ENCODE results near the gene CAMKK2.
A peak's percentile ranks its signal among the peaks of the same experiment; 100 is the strongest.
"Not testable (repeated sequence)": the region's sequence is repeated elsewhere in the genome, so short reads cannot be mapped to it uniquely, and the experiment has no call there.

The CAMKK2 gene

DNA sequence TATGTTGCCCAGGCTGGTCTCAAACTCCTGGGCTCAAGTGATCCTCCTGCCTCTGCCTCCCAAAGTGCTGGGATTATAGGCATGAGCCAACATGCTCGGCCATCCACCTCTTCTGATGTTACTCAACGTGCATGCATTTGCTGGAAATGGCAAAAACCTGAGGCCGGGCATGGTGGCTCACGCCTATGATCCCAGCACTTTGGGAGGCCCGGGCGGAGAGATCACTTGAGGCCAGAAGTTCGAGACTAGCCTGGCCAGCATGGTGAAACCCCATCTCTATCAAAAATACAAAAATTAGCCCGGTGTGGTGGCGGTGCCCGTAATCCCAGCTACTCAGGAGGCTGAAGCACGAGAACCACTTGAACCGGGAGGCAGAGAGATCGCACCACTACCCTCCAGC lies 1.9 kb upstream of the CAMKK2 start:
- not testable (repeated sequence) for DNase-seq (ENCODE audit: low read depth, low spot score)

DNA sequence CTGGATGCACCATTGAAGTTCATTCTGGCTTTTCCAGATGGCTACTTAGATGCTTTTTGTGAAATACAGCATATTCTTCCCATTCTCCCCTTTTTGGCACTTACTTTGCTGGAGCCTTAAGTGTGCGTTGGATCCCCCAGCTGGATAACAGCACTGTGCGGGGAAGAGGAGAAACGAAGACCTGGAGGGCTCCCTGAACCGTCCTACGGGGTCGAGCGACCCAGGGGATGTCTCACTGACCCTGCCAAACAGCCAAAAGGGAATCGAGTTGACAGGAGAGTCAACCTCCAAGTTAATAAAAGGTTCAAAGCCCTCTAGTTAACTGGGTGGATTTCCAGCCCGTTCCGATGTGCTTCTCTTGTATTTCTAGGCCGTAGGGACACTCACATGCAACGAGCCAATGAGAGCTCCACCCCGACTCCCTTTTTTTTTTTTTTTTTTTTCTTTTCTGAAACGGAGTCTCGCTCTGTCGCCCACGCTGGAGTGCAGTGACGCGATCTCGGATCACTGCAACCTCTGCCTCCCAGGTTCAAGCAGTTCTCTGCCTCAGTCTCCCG lies 1.0 kb upstream of the CAMKK2 start:
- DNase-seq (ENCODE audit: low read depth, low spot score), result peak; percentile 36

DNA sequence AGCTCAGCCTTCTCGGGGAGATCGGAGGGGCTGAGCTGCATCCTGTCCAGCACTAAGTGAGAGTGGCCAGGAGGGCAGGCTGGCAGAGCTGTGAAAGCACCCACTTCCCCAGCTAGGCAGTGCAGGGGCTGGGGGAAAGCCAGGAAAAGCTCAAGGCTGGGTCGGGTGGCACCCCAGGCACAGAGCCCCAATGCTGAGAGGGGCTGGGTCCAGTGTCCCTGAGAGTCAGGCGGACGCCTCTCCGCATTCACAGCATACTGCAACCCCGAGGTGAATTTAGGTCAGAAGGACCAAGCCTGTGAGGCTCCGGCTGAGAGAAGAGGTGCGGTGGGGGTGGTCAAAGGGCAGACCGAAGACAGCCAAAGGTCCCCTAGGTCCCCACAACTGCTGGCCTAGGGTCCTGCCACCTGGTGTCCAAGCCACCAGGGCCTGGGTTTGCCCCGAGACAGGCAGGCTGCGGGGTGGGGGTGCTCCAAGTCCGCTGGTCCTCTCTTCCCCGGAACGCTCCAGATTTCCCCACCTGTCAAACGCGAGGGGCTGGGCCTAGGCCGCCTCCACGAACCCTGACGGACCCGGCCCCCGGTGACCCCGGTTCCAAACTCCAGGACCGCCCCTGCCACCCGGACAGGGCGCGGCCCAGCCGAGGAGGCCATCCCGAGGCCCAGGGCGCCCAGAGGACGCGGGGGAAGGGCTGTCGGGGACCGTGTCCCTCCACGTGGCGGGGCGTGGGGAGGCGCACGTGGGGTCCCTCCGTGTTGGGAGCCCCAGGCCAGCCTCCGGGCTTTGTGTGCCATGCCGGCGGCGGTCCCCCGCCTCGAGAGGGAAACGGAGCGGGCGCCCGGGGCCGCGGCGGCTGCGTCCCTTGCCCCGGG lies 527 bp downstream of the CAMKK2 start:
- DNase-seq (ENCODE audit: low read depth, low spot score), result peak; percentile 42

DNA sequence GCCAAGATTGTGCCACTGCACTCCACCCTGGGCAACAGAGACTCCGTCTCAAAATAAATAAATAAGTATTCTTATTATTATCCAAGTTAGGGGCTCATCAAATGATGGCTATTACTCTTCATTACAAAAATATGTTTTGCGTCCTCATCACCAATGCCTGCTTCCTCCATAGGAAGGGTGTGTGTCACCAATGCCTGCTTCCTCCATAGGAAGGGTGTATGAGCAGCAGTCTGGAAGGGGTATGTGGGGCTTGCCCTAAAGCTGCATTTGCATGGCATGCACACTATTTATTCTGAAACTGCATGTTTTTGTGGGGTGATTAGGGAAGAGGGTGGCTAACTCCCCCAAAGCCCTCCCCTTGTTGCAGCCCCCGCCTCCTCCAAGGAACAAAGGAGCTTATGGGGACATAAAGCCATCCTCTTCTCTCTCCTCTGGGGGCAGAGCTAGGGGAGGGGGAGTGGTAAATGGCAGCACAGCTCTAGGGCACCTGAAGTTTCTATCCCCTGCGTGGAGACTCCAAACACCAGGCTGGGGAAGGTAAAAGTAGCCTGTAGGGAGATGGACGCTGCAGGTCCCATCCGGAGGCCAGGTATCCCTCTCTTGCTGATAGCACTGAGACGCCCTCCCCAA lies 1.3 kb downstream of the CAMKK2 start:
- no peak for DNase-seq (ENCODE audit: low read depth, low spot score)

DNA sequence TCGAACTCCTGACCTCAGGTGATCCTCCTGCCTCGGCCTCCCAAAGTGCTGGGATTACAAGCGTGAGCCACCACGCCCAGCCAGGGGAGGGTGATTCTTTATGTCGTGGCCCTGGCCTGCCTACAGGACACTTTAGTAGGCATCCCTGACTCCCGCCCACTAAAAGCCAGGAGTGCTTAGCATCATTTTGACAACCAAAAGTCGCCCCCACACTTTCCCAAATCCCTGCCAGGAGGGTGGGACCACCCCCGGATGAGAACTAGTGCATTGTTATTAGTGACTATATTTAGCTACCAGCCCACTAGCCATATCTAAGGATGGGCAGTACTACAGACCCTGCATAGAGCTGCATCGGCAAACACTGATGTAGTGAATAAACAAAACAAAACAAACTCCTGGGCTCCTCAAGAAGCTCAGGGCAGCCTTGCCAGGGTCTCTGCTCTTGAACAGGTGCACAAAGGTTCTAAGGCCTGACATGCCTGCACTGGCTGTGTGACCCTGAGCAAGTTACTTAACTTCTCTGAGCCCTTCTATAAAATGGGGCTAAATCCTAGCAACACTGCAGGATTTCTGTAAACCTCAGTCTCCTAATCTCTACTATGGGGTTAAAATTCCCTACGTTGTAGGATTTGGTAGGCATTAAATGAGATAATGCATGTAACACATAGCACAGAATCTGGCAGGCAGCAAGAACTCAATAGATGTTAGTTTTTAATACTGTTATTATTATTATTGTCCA lies 2.2 kb downstream of the CAMKK2 start:
- DNase-seq (ENCODE audit: low read depth, low spot score), result no peak

DNA sequence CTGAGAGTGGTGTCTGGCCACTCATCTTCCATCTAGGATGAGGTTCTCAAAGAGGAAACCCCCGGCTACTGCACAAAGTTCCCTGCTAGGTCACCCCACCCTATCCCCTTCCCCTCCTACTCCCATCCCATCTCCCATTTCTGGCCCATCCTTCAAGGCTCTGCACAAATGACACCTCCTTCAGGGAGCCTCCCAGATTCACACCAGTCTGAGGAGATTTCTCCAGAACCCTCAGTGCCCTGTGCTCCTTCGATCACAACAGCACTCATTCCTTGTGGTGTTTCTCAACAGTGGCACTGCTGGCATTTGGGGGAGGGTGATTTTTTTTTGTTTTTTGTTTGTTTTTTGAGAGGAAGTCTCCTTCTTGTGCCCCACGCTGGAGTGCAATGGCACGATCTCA lies 2.9 kb downstream of the CAMKK2 start:
- no peak for DNase-seq (ENCODE audit: low read depth, low spot score)

DNA sequence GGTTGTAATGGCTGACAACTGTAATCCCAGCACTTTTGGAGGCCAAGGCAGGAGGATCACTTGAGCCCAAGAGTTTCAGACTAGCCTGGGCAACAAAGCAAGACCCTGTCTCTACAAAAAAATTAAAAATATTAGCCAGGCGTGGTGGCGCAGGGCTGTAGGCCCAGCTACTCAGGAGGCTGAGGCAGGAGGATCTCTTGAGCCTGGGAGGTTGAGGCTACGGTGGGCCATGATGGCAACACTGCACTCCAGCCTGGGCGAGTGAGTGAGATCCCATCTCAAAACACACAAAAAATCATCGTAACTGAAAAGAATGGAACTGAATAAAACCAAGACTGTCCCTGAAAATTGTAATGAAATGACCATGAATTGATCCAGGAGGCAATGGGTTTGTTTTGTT lies 6.1 kb downstream of the CAMKK2 start:
- DNase-seq (ENCODE audit: low read depth, low spot score), result no peak

DNA sequence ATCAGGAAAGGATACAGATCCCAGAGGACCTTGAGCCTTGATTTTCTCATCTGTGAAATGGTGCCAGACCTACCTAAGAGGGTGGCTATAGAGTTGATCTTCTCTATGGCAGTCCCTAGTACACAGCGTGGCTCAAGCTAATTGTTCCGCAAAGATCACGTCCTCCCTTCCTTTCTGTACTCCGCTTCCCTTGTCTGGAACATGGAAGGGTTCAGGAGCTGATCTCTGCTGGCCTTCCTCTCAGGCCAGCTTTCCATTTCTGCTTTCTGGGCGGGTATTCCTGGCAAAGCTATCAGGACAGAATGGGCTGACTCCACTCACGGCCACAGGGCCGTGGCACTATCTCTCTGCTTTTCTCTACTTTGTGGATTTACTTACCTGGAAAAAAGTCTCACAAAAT lies 6.5 kb downstream of the CAMKK2 start:
- DNase-seq (ENCODE audit: low read depth, low spot score), result no peak

DNA sequence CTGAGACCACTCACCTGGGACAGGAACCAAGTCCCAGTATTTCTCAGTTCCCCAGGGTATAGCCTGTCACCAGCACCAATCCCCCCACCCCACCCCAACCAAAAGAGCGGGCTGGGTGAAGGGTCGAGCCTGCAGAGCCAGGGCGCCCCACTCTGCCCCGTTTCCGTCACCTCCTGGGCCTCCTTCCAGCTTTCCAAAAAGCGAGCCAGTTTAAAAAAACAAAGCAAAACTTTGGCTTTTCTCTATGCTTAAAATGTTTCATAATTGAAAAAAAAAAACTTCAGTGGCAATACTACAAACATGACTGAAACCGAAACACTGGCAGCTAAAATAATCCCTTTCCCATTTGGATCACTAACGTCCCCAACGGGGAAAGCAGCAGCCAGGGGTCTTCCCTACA lies 7.5 kb downstream of the CAMKK2 start:
- no peak for DNase-seq (ENCODE audit: low read depth, low spot score)

DNA sequence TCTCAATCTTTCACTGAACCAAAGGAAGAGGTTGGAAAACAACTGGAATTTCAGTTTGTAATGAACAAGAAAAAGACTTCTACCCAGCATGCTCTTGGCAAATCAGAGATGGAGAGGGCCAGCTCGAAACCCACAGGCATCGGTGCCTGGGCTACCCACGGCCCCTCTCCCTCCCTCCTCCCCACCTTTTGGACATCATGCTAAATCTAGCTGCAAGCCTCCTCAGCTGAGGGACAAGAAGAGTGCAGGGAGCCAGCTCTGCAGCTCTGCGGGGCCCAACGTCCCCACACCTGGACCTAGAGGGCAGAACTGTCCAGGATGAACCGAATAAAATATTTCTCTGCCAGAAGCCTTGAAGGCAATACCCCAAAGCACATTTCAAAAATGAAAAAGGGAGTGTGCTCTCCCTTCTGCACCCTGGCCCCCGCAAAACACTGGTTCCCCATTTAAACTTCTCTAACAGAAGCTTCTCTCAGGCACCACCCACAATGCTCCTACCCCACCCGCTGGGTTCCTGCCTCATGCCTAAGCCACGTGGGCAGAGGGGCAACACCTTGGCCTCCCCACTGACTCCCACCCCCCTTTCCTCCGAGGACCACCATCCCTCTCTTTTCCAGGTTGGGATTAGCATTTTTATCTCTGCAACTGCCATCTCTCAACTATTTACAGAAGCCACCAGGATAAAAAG lies 8.2 kb downstream of the CAMKK2 start:
- no peak for DNase-seq (ENCODE audit: low read depth, low spot score)

DNA sequence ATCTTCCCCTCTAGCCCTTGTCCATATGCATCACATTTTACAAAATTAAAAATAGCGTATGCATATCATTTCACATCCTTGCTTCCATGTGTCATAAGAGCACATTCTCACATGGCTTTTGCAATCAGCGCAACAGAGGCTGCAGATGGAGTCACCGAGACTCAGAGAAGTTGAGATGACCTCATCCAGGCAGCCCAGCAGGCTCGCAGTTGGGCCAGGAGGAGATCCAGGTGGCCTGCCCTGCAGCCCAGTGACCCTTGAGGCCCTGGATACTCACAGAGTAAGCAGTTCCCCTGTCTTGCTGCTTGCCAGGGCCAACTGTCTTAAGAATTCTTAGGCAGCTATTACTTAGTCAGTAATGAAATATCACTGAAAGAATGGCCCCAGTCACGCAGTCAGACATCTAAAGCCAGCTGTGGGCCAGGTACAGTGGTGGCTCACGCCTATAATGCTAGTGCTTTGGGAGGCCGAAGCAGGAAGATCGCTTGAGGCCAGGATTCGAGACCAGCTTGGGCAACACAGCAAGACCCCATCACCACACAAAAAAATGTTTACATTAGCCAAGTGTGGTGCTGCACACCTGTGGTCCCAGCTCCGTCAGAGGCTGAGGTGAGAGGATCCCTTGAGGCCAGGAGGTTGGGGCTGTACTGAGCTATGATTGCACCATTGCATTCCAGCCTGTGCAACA lies 9.1 kb downstream of the CAMKK2 start:
- no peak for DNase-seq (ENCODE audit: low read depth, low spot score)

DNA sequence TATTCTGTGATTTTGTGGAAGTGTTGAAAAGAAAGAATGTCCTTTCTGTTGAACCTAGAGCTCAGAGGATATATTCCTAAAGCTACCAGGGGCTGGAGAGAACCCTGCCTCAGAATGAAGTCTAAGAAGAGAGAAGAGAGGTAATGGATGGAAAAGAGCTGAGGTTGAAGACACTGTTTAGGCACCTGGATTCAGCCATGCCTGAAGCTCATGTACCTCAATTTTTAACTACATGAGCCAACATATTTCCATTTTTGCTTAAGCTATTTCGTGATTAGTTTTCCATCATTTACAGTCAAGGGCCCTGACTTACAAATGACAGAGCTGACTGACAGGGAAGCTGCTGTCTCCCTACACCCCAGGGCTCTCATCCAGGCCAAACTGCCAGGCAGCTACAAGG lies 10.7 kb downstream of the CAMKK2 start:
- no peak for DNase-seq (ENCODE audit: low read depth, low spot score)

DNA sequence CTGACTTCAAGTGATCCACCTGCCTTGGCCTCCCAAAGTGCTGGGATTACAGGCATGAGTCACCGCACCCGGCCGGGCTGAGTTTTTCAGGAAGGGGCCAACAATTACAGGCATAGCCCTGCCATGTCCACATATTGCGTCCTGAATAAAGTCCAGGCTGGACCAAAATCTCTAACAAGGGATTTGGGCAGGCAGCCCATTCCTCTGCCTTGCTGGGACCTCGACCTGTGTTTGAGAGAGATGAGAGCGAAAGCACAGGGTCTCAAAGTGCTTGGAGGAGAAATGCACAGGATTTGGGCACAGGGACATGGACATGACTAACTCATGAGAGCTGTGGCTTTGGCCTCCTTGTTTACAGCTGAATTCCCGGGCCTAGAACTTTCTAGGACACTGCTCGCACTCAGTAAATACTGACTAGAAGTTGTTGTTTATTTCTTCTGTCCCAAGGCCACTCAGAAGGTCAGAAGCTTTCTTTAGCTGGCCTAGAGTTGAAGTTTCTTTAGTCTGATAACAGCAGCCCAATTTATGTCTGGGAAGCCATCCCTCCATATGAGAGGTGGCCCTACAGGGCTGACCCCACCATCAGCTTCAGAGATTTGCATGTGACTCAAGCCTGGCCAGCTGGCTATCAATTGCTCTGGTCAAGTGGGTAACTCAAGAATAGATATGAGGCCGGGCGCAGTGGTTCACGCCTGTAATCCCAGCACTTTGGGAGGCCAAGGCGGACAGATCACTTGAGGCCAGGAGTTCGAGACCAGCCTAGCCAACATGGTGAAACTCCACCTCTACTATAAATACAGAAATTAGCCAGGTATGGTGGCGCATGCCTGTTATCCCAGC lies 11.7 kb downstream of the CAMKK2 start:
- no peak for DNase-seq (ENCODE audit: low read depth, low spot score)

DNA sequence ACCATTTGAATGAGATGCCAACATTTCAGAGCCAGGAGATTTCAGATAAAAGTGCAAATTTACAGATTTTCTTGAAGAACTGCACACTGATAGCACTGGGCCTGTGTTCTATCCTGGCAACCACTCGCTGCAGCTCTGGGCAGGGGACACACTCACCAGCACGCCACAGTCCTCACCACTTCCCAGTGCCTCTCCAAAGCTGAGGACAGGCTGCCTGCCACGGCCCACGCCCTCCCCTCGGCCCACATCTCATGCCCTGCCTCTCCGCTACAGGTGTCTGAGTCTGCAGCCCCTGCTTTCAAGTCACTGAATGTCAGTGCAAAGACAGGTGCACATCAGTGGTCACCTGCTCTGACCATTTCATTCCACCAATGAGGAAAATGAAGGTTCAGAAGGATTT lies 12.7 kb downstream of the CAMKK2 start:
- no peak for DNase-seq (ENCODE audit: low read depth, low spot score)

DNA sequence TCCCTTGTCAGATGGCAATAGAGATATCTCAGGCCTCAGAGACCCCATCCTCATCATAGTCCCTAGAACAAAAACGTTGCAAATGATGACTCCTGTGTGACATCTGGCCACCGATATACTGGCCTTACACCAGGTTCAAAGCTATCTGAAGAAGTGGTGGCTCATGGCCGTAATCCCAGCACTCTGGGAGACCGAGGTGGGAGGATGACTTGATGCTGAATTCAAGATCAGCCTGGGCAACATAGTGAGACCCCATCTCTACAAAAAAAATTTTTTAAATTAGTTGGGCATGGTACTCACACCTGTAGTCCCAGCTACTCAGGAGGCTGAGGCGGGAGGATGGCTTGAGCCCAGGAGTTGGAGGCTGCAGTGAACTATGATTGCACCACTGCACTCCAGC lies 13.1 kb downstream of the CAMKK2 start:
- DNase-seq (ENCODE audit: low read depth, low spot score), result no peak

DNA sequence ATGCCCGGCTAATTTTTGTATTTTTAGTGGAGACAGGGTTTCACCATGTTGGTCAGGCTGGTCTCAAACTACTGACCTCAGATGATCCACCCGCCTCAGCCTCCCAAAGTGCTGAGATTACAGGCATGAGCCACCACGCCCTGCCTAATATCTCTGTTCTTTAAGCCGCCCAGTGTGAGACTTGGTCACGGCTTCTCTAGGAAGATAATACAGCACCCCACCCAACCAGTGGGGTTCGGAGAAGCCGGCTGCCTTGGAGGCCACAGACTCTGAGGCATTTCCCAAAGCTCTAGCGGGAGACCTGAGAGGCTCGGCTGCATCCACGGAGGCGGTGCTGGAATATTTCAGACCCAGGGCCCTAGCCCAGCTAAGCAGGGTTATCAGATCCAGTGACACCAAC lies 13.6 kb downstream of the CAMKK2 start:
- not testable (repeated sequence) for DNase-seq (ENCODE audit: low read depth, low spot score)

DNA sequence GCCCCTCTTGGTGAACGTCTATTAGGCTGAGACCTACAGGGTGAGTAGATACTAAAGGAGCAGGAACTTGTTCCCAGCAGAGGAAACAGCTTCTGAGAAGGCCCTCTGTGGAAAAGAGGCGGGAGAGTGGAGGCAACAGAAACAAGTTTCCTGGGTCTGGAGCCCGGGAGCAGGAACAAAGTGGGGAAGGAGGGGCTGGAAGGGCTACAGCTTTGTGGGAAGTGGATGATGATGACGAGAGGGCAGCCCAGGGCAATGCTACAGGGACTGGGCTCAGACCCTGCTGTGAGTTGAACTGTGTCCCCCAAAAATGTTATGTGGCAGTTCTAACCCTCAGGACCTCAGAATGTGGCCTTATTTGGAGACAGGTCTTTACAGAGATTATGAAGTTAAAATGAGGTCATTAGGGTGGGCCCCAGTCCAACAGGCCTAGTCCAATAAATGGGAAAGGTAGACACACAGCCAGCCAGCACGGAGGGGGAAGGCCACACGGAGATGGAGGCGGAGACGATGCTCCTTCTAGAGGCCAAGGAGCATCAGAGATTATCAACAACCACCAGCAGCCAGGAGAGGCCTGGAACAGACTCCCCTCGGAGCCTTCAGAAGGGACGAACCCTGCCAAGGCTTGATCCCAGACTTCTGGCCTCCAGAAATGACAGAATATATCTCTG lies 14.3 kb downstream of the CAMKK2 start:
- no peak for DNase-seq (ENCODE audit: low read depth, low spot score)

DNA sequence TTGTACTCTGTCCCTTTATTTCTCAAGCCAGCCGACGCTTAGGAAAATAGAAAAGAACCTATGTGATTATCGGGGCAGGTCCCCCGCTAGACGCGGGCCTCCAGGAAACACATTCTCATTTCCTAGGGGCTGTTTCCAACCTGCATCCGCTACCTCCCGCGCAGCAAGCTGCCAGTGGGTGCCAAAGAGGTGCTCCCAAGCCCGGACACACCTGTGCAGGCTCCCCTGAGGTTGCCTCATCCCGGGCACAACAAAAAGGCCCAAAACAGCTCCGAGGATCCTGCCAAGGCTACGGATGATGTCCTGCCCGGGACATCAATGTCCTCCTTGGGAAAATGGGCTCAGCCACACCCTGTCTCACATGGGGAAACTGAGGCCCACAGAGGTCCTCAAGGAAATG lies 15.4 kb downstream of the CAMKK2 start:
- DNase-seq (ENCODE audit: low read depth, low spot score), result not testable (repeated sequence)

DNA sequence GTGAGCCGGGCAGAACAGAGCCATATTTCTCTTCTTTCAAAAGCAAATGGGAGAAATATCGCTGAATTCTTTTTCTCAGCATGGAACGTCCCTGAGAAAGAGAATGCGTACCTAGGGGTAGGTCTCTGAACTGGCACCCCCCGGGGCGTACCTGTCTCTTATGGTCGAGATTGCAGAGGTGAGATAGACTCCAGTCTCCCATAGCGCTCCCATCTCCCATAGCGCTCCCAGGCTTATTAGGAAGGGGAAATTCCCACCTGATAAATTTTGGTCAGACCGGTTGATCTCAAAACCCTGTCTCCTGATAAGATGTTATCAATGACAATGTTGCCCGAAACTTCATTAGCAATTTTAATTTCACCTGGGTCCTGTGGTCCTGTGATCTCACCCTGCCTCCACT lies 16.0 kb downstream of the CAMKK2 start:
- not testable (repeated sequence) for DNase-seq (ENCODE audit: low read depth, low spot score)

DNA sequence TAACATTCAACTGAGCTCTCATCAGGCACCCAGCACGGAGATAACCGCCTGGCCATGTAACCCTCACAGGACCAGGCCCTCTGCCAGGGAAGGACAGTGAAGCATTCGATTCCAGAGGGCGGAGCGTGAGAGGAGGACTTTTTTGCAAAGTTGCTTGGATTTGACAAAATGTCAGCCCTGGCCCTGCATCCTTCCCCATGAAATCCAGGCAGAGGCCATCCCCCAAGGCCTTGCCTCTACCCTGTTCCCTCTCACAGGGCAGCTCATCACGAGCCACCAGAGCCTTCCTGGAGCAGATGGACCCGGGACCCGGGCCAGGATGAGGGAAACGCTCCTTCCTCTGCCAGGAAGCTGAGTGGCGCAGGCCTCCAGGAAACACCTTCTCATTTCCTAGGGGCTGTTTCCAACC lies 17.0 kb downstream of the CAMKK2 start:
- peak; percentile 31 for DNase-seq (ENCODE audit: low read depth, low spot score)
